GM08714 (cell line): ENCODE data around the gene ORC1.

Experiments used
- H3K4me3 ChIP-seq: fragments of 200-500 bp; sonication (Bioruptor generic); 2 replicates; pipeline ENCODE4 v1.5.1; 2014; ENCODE audit warnings: mild to moderate bottlenecking, low read length, inconsistent platforms
- ZNF274 ChIP-seq: IDR thresholded peaks from 2 replicates; pipeline ENCODE4 v1.6.1; 2012; ENCODE audit warnings: mild to moderate bottlenecking, low read depth, low read length

The ORC1 gene

DNA sequence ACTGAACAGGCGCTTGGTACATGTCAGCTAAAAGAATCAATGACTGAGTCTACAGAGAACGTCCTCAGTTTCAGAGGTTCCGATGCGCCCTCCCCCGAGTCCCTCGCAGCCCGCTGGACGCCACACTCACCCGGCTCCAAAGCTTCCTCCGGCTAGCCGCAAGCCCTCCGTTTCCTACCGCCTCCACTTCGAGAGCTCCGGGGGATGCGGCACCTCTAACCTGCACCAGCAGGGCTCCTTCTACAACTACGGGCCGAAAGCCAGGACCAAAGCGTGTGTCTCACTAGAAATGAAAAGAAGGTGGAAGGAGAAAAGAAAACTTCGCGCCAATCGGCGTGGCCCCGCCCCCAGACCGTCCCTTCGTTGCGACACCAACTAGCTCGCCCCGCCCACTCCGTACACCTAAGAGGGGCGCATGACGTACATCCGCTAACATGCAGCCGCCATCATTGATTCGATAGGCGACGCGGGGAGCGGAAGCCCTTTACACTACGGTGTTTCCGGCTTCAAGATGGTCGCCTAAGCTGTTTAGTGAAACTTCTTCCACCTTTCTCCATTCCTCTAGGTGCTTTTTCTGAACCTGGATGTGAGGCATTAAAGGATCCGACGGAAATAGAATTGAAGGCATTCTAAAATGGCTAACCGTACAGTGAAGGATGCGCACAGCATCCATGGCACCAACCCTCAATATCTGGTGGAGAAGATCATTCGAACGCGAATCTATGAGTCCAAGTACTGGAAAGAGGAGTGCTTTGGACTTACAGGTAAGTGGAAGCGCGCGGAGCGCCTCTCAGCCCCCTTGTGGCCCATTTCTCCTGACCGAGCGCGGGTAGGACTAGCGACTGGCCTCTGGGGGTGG lies at the start of gene ORC1, which contains the start of gene PRPF38A:
ORC1 (minus strand) TSS at position 308 of the 859 bp plus-strand sequence. CDS start 2,200 bp downstream, outside the sequence.
PRPF38A (plus strand) TSS at position 487 of the 859 bp plus-strand sequence; CDS start at position 635, 148 bp downstream.
- H3K4me3 ChIP-seq, result peak within 1 kb of the TSS; percentile 94
- TF ChIP-seq ZNF274, result no peak

DNA sequence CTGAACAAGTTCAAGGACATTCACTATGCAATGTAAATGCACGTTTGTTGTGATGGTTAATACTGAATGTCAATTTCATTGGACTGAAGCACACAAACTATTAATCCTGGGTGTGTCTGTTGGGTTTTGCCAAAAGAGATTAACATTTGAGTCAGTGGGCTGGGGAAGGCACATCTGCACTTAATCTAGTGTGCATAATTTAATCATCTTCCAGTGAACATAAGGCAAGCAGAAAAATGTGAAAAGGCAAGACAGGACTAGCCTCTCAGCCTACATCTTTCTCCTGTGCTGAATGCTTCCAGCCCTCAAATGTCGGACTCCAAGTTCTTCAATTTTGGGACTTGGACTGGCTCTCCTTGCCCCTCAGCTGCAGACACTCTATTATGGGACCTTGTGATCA lies 40.2 kb upstream of the ORC1 start:
- no peak for TF ChIP-seq ZNF274
- no peak overlapping the region for H3K4me3 ChIP-seq

DNA sequence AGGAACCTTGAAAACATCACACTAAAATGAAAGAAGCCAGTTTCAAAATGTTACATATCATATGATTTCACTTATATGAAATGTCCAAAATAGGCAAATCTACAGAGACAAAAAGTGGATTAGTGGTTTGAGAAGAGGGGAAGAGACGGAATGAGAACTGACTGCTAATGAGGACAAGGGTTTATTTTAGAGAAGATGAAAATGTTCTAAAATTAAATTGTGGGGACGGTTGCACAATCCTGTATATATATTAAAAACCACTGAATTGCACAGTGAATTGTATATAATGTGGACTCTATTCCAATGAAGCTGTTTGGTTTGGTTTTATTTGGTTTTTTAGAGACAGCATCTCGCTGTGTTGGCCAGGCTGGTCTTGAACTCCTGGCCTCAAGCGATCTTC lies 35.8 kb upstream of the ORC1 start:
- no peak for TF ChIP-seq ZNF274
- no peak overlapping the region for H3K4me3 ChIP-seq

- no peak overlapping the region for H3K4me3 ChIP-seq
- TF ChIP-seq ZNF274, result no peak
Measured at GRCh38 chr1:52436817-52437216, 32.6 kb upstream of the ORC1 start.

- no peak overlapping the region for H3K4me3 ChIP-seq
- TF ChIP-seq ZNF274, result no peak
Measured at GRCh38 chr1:52435650-52436049, 31.4 kb upstream of the ORC1 start.

DNA sequence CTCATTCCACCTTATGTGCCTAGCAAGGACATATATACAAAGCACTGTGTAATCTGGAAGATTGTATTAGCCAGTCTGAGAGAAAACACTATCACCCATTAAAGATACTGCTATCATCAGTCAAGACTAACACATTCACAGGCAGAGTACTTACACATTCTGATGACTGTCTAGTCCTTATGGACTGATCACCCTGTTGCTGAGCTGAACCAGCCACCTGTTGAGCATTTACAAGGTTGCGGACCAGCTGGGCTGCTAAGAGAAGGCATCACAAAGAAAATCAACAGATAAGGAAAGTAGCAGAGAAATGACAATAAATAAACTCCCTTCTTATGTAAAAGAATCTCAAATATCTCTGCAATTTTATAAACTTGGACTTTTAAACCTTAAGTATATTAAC lies 31.0 kb upstream of the ORC1 start:
- no peak overlapping the region for H3K4me3 ChIP-seq
- TF ChIP-seq ZNF274, result no peak

- no peak overlapping the region for H3K4me3 ChIP-seq
- TF ChIP-seq ZNF274, result no peak
Measured at GRCh38 chr1:52432807-52433206, 28.6 kb upstream of the ORC1 start.

DNA sequence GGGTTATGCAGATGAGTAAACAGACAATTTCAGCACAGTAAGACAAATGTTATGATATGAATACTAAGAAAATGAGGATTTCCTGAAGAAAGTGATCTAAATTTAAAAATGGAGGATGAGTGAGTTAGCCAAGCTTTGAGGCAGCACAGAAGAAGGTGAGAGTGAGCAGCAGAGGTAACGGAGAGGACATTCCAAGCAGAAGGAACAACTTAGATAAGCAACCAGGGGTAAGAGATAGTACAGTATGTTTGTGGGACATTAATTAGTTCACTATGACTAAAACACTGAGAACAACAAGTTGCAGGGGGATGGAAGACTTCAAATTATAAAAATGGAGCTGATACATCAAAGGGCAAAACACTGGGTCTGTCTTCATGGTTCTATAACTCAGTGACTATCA lies 22.9 kb upstream of the ORC1 start:
- no peak overlapping the region for H3K4me3 ChIP-seq
- TF ChIP-seq ZNF274, result no peak

GRCh38 chr1:52426371-52426770 lies 22.1 kb upstream of the ORC1 start:
- H3K4me3 ChIP-seq, result no peak overlapping the region
- TF ChIP-seq ZNF274, result no peak

GRCh38 chr1:52424813-52425212 lies 20.6 kb upstream of the ORC1 start:
- no peak overlapping the region for H3K4me3 ChIP-seq

DNA sequence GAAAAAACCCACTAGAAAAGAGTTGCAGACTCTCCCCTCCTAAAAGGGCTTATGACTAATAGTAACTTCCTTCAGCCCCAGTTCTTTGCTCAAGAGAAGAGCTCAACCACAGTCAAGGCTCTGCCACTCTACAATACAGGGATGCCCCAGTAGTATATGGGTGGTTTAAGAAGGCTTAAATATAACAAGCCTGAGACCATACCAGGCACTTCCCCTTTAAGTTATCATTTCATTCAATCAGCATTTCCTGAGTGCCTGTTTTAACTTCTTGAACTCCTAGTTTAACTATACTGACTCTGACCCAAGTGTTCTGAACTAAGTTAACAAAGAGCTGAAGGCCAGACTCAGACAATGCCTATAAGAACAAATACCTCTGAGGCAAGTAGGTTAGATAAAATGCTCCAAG lies 20.0 kb upstream of the ORC1 start:
- no peak overlapping the region for H3K4me3 ChIP-seq

More at GRCh38 chr1:52424813-52425212, 20.6 kb upstream of the ORC1 start:
- TF ChIP-seq ZNF274, result no peak

DNA sequence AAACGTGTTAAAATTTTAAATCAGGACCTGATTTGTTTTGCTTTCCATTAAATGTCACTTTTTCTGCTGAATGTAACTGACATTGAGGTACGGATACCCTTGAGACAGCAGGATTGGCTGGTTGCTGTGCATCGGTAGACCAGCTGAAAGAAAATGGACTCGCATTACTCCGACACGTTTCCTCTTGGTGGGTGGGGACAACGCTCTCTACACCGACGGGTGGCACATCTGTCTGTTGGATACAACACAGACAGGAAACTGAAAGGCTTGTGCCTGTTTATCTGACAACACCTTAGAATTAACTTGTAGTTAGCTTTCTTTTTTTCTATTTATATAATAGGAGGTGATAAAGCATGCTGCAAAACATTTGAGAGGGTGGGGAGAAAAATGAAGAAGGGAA lies 19.5 kb upstream of the ORC1 start:
- H3K4me3 ChIP-seq, result no peak overlapping the region
- no peak for TF ChIP-seq ZNF274

More for the DNA sequence above, 20.0 kb upstream of the ORC1 start:
- TF ChIP-seq ZNF274, result no peak

DNA sequence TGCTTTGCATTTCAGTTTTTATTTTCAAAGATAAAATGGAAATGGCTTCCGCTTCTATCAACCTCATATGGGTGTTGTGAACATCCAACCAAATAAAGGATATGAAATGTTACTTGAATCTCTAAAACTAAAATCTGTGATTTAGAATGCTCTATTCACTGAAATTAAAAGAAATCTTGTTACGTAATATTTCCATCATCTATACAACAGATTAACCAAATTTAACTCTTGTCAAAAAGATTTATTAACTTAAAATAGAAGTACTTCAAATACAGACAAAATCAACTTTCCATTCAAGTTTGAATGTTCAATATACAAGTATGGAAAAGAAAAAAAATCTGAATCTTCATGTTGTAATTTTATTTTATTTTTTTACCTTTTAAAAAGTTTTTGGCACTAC lies 18.8 kb upstream of the ORC1 start:
- no peak overlapping the region for H3K4me3 ChIP-seq

GRCh38 chr1:52420713-52421112 lies 16.5 kb upstream of the ORC1 start:
- H3K4me3 ChIP-seq, result no peak overlapping the region
- no peak for TF ChIP-seq ZNF274

More for the DNA sequence above, 18.8 kb upstream of the ORC1 start:
- no peak for TF ChIP-seq ZNF274

DNA sequence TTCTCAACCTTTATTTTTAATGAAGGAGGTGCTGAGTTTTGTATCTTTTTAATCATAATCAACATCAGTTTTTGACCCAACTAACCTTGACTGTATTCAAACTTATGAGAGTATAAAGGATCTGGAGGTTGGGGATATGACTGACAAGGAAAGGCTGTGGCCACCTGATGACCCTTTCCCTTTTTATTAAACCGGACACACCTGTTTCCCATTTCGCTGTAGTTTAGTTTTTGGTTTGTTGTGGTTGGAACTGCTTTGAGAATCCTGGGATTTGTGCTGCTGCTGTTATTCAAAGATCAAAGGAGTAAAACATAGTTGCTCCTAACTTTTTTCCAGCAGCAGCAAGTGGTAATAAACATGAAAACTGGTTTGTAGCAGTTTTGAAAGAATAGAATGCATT lies 12.6 kb upstream of the ORC1 start:
- TF ChIP-seq ZNF274, result no peak
- H3K4me3 ChIP-seq, result no peak overlapping the region

DNA sequence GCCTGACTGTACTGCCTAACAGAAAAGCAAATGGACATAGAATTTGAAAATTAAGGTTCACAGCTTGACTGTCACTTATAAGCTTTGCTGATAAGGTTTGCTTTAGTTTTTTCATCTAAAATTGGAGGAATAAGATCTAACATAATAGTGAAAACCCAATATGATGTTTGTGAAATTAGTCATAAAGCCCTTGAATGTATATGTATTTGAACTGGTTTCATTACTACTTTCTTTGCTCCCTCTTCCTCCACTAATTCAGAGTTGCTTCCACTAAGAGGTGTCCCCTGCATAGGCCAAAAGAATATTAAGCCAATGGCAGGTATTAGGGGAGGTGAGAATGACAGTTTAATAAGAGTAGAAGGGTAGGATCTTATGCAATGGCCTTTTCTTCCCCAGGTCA lies 10.7 kb upstream of the ORC1 start:
- no peak for TF ChIP-seq ZNF274
- no peak overlapping the region for H3K4me3 ChIP-seq
